ENCODE measurements around the gene HOXB4.

GRCh38 chr17:48575673-48576478 is 2.3 kb downstream of the HOXB4 start:
- TF ChIP-seq, protein P1, sequence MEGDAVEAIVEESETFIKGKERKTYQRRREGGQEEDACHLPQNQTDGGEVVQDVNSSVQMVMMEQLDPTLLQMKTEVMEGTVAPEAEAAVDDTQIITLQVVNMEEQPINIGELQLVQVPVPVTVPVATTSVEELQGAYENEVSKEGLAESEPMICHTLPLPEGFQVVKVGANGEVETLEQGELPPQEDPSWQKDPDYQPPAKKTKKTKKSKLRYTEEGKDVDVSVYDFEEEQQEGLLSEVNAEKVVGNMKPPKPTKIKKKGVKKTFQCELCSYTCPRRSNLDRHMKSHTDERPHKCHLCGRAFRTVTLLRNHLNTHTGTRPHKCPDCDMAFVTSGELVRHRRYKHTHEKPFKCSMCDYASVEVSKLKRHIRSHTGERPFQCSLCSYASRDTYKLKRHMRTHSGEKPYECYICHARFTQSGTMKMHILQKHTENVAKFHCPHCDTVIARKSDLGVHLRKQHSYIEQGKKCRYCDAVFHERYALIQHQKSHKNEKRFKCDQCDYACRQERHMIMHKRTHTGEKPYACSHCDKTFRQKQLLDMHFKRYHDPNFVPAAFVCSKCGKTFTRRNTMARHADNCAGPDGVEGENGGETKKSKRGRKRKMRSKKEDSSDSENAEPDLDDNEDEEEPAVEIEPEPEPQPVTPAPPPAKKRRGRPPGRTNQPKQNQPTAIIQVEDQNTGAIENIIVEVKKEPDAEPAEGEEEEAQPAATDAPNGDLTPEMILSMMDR (IDR thresholded peaks at IDR 0.05), result no peak
- TF ChIP-seq POLR2A (IDR thresholded peaks at IDR 0.05), result no peak
